SIG-M5 treated with dmso at 0.1 percent for 504 hours (cell line): ENCODE data around the gene GPRC5D.

ENCODE experiments used
- DNase-seq: peaks from one replicate; lab custom pipeline; 2025; ENCODE audit not compliant: unreplicated experiment; lab: John Stamatoyannopoulos, UW

Gene GPRC5D

GRCh38 chr12:12979731-12980259, 27.8 kb upstream of the GPRC5D start:
- no peak for DNase-seq

- no peak for DNase-seq
Measured at GRCh38 chr12:12979126-12979525, 27.2 kb upstream of the GPRC5D start.

GRCh38 chr12:12977231-12977630, 25.3 kb upstream of the GPRC5D start:
- DNase-seq, result no peak

- DNase-seq, result no peak
Measured at GRCh38 chr12:12976366-12976765, 24.4 kb upstream of the GPRC5D start.

GRCh38 chr12:12975322-12976077, 23.5 kb upstream of the GPRC5D start:
- DNase-seq, result peak; percentile 60

- no peak for DNase-seq
Measured at GRCh38 chr12:12974211-12974610, 22.2 kb upstream of the GPRC5D start.

GRCh38 chr12:12973019-12973418, 21.0 kb upstream of the GPRC5D start:
- DNase-seq, result no peak

- no peak for DNase-seq
Measured at GRCh38 chr12:12965836-12966235, 13.9 kb upstream of the GPRC5D start.

GRCh38 chr12:12964255-12964654, 12.3 kb upstream of the GPRC5D start:
- peak; percentile 86 for DNase-seq

- no peak for DNase-seq
Measured at GRCh38 chr12:12960639-12961209, 8.8 kb upstream of the GPRC5D start.

GRCh38 chr12:12958886-12959285, 6.9 kb upstream of the GPRC5D start:
- DNase-seq, result no peak

GRCh38 chr12:12954878-12955625, 3.1 kb upstream of the GPRC5D start:
- no peak for DNase-seq

- DNase-seq, result no peak
Measured at GRCh38 chr12:12954356-12954755, 2.4 kb upstream of the GPRC5D start.

GRCh38 chr12:12951504-12951903, 466 bp downstream of the GPRC5D start:
- no peak for DNase-seq

- no peak for DNase-seq
Measured at GRCh38 chr12:12947902-12948301, 4.1 kb downstream of the GPRC5D start.

- no peak for DNase-seq
Measured at GRCh38 chr12:12946686-12947355, 5.1 kb downstream of the GPRC5D start.

GRCh38 chr12:12945591-12945990, 6.4 kb downstream of the GPRC5D start:
- no peak for DNase-seq

- no peak for DNase-seq
Measured at GRCh38 chr12:12943586-12944260, 8.2 kb downstream of the GPRC5D start.

GRCh38 chr12:12941450-12942350, 10.3 kb downstream of the GPRC5D start:
- no peak for DNase-seq

GRCh38 chr12:12939888-12940287, 12.1 kb downstream of the GPRC5D start:
- DNase-seq, result no peak
